HTR-8/SVneo (cell line): ENCODE measurements around the gene ZNF184.

Source experiments
- DNase-seq: peaks from one replicate; pipeline ENCODE4 v3.0.0; 2011; ENCODE audit warnings: low spot score, mixed read lengths; ENCODE audit not compliant: insufficient read length
- FAIRE-seq: peaks from 2 replicates; lab custom pipeline; 2011; peaks lifted over from hg19 to GRCh38; lab: Jason Lieb, UNC

Gene ZNF184

DNA sequence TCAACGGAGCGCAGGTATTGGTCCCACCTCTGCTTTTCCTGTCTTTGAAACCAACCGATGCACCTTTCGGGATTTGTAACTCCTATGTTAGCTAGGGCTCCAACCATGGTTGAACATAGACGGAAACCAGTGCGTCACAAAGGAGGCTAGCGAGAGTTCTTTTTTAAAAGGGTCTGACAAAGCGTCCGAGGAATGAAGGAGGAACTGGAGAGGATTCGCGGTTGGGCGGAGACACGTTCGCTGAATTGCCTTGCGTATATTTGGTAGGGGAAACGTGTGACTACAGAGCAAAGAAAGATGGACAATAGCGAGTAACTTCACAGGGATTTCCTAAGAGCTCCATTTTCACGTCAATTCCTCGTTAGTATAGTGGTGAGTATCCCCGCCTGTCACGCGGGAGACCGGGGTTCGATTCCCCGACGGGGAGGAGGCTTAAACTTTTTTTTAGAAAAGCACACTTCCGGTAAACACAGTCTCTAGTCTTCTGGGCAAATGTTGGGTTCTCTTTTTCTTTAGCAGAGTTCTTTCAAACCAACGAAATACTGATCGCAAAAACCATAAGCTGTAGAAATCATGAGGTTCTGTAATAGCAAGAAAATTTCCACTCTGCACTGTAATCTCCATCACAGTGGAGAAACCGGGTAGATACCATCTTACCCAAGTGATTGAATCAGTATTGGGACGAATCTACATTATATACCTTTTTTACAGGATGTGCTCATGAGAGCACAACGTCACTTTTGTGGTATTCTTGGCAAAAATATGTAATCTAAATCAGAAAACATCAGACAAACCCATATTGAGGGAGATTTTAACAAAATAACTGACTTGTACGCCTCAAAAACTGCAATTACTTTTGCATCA is 6.6 kb upstream of the ZNF184 start:
- DNase-seq (peak; percentile 51), FAIRE-seq (no peak)

DNA sequence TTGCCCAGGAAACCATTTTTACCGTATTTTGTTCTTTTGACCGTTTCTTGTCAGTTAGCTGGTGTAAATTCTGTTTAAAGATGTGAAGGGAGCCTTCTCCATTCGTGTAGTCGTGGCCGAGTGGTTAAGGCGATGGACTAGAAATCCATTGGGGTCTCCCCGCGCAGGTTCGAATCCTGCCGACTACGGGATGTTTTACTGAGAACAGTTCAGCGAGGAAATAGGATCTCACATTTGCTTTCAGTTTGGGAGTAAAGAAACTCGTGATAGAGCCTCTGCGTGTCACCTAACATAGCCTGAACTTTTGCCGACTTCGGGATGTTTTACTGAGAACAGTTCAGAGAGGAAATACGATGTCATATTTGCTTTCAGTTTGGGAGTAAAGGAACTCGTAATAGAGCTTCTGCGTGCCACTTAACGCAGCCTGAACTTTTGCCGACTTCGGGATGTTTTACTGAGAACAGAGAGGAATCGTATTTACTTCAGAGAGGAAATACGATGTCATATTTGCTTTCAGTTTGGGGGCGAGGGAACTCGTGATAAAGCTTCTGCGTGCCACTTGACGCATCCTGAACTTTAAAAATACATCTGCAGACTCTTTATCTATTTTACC is 5.9 kb upstream of the ZNF184 start:
- DNase-seq: peak; percentile 40
- FAIRE-seq: peak; percentile 59

DNA sequence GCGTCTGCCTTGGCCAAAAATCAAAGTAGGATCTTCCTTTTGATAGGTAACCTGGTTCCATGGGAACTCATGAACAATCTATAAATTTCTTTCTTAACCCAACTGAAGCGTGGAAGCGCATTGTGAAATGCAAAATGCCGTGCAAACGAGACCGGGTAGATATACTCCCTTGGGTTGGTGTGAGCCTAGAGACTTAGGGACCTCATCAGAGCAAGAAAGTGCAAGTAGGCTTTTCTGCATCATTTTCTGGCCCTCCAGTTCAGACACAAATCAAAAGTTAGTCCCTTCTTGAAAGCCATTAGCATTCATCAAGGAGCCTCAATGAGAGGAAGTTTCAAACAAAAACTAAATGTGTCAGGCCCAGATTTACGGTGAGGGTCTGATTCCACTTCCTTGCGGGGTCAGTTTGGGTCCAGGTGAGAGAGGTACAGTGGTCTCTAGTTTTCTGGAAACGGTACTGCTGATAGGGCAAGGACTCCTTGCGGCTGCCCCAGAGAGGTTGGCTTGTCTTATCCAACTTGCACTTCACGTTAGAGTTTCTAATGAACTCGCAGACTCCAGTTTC is 5.3 kb upstream of the ZNF184 start:
- FAIRE-seq: no peak
- DNase-seq: no peak

DNA sequence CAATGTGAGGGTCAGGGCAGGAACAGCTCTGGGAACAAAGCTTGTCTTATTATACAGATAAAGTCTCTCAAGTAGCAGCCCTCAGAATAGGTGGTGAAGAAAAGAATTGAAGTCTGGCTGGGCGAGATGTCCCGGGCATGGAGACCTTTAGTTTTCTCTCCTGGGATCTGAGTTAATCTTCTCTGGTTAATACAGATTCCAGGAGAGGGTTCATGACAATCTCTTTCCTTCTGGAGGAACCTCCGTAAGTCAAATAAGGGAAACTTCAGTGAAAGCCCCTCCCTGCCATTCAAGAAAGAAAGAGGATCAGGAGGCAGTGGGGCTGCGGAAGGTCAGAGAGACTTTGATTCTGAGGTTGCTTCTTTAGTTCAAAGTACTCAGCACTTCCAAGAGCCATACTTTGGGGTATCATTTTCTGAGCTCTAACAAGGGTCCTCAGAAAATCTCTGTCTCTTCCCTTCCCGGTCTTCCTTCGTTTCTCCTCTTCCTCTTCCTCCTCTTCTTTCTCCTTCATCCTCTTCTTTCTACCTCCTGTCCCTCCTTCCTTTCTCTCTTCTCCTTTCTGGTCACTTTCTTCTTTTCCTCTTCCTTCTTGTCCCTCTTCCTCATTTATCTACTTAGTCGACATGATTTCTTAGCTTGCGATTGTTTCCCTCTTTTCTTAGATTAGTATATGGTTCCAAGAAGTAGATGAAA is 4.6 kb upstream of the ZNF184 start:
- FAIRE-seq (no peak), DNase-seq (no peak)

DNA sequence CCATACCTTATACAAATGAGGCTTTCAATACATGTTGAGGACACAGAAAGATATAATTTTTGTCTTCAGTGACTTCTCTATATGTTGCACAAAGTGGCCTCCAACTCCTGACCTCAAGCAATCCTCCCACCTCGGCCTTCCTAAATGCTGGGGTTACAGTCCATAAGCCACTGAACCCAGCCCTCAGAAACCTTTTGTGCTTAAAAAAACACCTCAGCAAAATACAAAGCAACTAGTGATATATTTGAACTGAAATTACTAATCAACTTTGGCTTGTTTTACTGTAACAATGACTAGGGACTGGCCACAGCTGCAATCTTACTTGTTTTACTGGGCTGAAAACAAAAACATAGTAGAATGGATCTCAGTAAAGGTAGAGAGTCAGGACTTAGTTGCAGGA is 3.2 kb upstream of the ZNF184 start:
- FAIRE-seq (no peak), DNase-seq (no peak)

DNA sequence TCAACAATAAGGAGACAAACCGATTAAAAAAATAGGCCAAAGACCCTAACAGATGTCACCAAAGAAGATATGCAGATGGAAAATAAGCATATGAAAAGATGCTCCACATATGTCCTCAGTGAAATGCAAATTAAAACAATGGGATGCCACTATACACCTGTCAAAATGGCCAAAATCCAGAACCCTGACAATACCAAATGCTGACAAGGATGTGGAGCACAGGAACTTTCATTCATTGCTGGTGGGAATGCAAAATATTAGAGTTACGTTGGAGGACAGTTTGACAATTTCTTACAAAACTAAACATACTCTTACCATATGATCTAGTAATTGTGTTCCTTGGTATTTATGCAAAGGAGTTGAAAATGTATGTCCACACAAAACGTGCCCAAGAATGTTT is 1.8 kb upstream of the ZNF184 start:
- no peak for FAIRE-seq

DNA sequence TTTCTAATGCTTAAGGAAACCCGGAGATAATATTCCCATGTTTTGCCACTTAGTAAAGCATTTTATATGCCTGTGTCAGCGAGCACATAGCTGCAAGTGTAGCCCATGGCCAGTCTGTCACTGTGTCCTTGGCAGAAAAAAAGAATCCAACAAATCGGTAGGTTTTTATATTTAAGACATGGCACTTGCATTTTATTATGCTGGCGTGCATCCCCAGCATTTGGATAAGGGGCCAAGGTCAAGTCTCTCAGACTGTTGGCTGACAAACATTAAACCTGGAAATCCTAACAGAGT is 1.2 kb upstream of the ZNF184 start:
- no peak for FAIRE-seq
- DNase-seq: no peak

More for the DNA sequence above, 1.8 kb upstream of the ZNF184 start:
- DNase-seq: no peak

DNA sequence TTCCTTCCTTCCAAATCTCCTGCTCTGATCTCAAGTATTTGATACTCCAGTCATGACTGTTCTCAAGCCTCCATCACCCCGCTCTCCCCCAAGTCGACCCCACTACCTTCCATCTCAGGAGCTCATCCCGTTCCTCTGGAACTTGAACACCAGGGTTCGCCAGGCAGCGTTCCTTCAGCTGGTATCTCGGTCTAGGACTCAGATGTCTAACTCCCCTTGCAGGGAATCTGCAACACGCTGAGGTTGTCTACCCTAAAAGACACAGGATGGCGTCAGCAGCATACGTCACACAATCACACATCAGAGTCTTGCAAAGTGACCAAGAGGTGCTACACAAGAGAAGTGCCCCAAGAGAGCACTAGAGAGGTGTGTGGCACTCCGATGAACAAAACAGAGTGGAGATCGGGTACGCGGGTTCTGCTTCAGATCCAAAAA is 706 bp downstream of the ZNF184 start:
- peak; percentile 88 for FAIRE-seq
- peak; percentile 62 for DNase-seq

DNA sequence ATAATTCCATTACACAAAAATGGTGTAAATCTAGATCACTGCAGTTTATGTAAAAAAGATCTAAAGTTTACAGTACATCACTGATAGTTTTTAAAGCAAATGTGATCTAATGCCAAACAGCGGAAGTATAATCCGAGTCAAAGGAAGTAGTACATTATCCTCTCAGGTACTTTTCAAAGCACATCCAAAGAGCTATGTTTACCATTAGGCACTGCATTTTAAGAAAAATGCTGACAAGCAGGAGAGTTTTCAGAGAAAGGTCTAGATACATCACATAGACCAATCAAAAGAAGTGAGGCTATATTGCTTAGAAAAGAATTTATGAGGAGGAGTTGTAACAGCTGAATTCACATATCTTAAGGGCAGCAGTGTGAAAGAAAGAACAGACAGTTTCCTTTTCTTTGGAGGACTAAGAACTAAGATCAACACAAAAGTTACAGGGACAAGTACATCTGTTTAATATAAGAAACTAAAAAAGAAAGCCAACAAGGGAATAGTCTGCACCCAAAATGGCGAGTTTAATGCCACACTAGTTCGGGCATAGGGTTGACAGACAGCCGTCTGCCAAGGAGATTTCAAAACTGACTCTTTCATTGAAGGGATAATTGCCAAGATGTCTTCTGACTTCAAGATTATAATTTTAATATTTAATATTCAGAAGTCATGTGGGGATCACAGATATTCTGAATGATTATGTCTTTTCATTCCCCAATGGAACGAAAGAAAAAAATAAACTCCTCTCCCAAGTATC is 1.4 kb downstream of the ZNF184 start:
- no peak for FAIRE-seq
- DNase-seq: no peak

DNA sequence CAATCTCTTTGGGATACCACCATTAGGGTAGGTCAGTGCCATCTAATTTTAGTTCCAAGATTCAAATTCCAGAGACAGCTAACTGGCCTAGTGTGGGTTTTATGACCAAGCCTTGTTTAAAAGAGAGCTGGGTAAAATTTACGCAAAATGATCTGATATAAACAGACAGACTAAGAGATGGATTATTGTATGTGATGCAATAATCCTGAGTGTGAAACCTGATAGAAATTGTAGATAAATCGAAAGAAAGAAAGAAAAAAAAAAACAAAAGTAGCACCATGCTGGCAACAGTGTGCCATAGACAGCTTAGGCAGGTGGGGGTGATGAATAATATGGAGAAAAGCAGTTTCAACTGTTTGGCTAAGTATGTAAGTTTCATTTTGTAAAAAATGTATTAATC is 2.9 kb downstream of the ZNF184 start:
- FAIRE-seq (no peak), DNase-seq (no peak)

DNA sequence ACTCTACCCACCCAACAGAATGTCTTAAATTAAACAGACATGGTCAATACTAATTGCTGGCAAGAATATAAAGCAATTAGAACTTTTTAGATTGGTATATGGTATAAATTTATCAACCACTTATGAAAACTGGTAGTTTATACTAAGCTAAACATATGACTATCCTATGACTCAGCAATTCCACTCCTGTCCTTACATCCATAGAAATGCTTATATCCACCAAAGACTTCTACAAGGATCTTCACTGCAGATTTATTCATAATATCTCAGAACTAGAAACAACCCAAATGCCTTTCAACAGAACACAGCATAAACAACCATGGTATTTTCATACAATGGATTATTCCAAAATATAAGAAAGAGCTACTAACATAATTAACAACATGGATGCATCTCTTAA is 4.6 kb downstream of the ZNF184 start:
- DNase-seq (no peak), FAIRE-seq (no peak)

DNA sequence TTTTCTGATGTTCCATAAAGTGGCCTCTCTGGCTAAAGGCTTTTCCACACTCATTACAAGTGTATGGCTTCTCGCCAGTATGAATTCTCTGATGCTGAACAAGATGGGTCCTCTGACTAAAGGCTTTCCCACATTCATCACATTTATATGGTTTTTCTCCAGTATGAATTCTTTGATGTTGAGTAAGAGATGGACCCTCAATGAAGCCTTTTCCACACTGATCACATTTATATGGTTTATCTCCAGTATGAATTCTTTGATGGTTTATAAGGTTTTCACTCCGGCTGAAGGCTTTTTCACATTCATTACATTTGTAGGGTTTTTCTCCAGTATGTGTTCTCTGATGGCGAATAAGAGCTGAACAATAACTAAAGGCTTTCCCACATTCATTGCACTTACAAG is 20.4 kb downstream of the ZNF184 start:
- no peak for DNase-seq
- FAIRE-seq: no peak

DNA sequence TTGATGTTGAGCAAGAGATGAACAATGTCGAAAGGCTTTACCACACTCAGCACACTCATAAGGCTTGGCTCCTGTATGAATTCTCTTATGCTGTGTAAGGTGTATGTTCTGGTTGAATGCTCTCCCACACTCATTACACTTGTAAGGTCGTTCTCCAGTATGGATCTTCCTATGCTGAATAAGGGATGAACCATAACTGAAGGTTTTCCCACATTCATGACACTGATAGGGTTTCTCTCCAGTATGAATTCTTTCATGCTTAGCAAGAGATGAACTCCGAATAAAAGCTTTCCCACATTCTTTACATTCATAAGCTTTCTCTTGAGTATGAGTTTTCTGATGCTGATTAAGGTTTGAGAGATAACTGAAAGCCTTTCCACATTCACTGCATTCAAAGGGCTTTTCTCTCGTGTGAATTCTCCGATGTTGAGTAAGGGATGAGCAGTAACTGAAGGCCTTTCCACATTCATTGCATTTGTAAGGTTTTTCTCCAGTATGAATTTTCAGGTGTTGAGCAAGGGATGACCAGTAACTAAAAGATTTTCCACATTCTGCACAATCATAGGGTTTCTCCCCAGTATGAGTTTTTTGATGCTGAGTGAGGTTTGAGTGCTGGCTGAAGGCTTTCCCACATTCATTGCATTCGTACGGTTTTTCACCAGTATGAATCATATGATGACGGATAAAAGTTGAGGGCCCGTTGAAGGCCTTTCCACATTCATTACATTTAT is 21.1 kb downstream of the ZNF184 start:
- no peak for DNase-seq
- FAIRE-seq: no peak

DNA sequence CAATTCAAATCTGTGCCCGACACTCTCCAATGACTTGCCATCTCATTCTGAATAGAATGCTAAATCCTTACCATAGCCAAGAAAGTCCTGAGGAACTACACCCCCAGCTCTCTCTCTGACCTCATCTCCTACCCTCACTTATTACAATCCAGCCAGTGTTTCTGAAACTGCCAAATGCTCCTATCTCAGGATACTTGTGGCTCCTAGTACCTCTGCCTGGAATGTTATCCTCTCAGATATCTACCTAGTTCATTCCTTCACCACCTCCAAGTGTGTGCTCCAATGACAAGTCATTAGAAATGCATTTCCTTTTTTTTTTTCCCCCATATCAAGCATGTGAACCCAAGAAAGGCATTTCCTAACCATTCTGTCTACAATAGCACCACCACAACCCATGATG is 24.4 kb downstream of the ZNF184 start:
- DNase-seq (no peak), FAIRE-seq (no peak)

DNA sequence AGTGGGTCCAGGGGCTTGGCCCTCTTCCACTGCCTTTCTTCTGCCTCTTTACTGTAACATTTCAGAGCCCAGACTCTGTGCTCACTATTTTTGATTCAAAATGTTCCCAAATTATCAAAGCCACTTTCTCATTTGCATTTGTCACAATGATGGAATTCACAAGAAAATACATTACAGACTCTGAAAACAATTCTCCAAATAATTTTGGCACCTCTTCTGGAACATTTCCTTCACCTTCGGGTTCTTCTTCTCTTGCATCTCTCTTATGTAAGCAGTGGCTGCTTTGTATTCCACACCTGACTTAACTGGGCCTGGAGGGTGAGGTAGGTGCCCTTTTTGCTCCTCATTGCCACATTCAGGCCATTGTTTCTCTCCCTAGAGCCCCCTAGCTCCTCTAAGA is 30.0 kb downstream of the ZNF184 start:
- DNase-seq (no peak), FAIRE-seq (no peak)

DNA sequence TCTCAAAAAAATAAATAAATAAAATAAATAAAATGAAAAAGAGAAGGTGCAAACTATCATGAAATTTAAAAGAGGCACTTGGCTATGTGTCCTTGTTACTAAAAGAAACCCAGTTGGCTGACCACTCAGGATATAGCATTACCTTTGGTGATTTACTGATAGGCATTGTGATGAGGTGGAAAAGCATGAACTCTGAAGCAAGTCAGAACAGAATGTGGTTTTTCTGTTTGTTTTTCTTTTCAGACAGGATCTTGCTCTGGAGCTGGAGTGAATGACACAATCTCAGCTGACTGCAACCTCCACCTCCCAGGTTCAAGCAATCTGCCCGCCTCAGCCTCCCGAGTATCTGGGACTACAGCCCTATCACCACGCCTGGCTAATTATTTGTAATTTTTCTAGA is 31.9 kb downstream of the ZNF184 start:
- FAIRE-seq: no peak
- peak; percentile 9 for DNase-seq

DNA sequence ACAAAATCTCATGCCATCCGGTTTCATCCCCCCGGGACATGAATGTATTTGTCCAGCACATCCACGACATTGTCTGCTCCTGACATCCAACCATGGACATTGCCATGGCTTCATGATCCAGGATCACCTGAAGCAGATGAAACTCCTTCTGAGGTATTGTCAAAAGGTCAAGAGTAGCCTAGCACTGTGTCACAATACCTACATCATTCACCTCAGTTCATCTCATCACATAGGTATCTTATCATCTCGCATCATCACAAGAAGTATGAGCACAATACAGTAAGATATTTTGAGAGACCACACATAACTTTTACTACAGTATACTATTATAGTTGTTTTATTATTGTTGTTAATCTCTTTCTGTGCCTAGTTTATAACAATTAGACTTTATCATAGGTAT is 33.5 kb downstream of the ZNF184 start:
- DNase-seq (no peak), FAIRE-seq (no peak)

DNA sequence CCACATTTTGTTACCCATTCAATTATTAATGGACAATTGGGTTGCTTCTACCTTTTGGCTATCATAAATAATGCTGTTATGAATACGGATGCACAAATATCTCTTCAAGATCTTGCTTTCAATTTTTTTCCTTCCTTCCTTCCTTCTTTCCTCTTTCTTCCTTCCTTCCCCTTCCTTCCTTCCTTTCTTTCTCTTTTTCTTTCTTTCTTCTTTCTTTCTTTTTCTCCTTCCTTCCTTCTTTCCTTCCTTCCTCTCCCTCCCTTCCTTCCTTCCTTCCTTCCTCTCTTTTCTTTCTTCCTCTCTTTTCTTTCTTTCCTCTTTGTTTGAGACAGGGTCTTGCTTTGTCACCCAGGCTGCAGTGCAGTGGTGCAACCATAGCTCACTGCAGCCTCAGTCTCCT is 39.2 kb downstream of the ZNF184 start:
- no peak for FAIRE-seq
- DNase-seq: no peak

DNA sequence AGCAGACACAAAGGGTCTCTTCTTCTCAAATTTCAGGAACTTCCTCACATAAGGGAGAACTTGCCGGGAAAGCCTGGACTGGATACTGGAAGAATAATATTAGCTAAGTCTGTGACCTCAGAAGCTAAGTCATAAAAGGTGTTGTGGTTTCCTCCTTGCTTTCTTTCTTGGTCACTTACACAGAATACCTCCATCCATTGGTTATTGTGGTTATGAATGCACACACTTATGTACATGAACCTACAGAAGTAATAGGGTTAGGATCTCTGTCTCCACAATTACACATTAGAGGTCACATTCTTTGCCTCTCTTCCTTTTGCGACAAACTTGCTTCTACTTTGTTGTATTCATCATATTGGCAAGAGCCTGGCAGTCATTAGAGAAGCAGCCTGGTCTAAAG is 43.9 kb downstream of the ZNF184 start:
- FAIRE-seq (no peak), DNase-seq (no peak)

DNA sequence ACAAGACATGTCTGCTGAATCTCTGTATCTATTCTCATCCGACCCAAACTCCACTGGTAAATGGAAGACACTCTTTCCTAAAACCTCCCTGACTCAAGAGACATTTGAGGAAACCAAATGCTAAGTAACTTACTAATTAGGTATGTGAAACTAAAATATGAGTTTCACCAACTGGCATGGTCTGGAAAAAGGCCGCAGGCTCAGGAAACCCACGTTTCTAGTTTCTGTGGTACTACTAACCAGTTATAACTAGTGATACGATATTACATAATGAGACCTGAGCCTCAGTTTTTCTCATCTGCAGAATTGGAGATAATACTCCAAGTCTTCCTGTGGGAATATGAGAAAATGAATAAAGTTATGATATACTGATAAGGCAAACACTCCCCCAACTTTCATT is 44.4 kb downstream of the ZNF184 start:
- FAIRE-seq (no peak), DNase-seq (no peak)
